GM21576 (cell line): ENCODE data around the gene SNX2.

Experiments used
- ATAC-seq: cut with Tn5 transposase; IDR thresholded peaks from one replicate; pipeline ENCODE4 v1.9.1; 2021; ENCODE audit warnings: mild to moderate bottlenecking, moderate library complexity; ENCODE audit not compliant: unreplicated experiment

Gene SNX2

DNA sequence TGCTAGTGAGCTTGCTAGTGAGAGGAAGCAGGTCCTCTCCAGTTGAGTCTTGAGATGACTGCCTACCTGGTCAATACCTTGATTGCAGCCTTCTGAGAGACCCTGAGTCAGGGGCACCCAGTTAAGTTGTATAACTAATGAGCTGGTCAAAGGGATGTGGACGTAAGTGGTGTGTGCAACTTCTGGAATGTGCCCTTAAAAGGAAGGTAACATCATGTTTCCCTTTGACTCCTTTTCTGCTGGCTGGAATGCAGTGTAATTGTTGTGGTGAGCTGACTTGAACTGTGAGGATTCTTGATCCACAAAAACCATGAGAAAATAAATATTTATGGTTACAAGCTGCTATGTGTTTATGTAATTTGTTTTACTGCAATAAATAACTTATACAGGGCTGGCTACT is 2.4 kb upstream of the SNX2 start:
- no peak for ATAC-seq

- no peak for ATAC-seq
Observed at GRCh38 chr5:122773619-122774018, 1.3 kb upstream of the SNX2 start.

GRCh38 chr5:122774519-122774860 is 390 bp upstream of the SNX2 start:
- ATAC-seq: peak; percentile 24

- ATAC-seq: peak; percentile 1
Observed at GRCh38 chr5:122775550-122776542, 966 bp downstream of the SNX2 start.

DNA sequence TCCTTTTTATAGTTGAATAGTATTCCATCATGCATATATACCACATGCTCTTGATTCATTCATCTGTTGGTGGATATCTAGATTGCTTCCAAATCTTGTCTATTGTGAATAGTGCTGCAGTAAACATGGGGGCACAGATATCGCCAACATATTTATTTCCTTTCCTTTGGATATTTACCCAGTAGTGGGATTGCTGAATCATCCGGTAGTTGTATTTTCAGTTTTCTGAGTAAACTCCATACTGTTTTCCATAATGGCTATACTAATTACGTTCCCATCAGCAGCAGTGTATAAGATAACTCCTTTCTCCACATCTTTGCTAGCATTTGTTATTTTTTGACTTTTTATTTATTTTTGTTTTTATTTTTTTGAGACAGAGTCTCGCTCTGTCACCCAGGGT is 3.3 kb downstream of the SNX2 start:
- no peak for ATAC-seq

DNA sequence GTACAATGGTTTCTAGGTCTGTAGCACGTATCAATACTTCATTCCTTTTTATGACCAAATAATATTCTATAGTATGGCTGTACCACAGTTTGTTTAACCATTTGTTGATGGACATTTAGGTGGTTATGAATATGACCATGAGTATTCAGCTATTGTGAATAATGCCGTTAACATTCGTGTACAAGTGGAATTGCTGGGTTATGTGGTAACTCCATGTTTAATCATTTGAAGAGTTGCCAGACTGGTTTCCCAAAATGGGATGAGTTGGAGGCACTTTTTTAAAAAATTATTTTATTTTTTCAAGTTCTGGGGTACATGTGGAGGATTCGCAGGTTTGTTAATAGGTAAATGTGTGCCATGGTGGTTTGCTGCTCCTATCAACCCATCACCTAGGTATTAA is 4.6 kb downstream of the SNX2 start:
- no peak for ATAC-seq

DNA sequence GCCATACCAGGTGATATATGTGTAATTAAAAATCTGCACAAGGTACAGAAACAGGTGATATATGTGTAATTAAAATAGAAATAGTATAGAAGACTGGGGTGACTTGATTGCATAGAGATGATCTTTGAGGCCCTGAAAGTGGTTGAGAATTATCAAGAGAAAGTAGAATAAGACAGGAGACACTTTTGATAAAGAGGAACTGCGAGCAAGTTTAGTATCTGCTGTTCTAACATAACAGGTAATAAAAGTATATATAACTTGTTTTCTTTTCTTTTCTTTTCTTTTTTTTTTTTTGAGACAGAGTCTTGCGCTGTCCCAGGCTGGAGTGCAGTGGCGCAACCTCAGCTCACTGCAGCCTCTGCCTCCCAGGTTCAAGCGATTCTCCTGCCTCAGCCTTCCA is 5.4 kb downstream of the SNX2 start:
- peak; percentile 38 for ATAC-seq

DNA sequence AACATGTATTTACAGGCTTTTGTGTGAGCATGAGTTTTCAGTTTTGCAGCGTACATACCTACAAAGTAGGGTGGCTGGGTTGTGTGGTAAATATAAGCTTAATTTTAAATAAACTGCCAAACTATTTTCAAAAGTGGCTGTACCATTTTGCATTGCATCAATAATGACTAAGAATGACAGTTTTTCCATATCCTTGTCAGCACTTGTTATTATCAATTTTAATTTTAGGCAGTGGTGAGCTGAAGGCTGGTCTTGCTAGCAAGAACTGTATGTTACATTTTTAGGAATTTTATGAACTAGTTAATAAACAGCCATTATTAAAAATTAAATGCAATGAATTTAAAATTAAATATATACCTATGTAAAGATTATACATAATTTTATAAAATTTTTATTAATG is 6.6 kb downstream of the SNX2 start:
- ATAC-seq: no peak

DNA sequence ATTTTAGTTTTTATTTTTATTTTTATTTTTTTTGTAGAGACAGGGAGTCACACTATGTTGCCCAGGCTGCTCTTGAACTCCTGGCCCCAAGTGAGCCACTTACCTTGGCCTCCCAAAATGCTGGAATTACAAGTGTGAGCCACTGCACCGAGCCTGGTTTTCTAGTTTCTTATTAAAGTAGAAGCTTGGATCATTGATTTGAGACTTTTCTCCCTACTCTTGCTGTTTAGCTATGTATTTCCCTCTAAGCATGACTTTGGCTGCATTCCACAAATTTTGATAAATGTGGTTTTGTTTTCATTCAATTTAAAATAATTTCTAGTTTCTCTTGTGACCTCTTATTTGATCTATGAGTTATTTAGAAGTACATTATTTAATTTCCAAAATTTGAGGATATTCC is 10.4 kb downstream of the SNX2 start:
- ATAC-seq: no peak

DNA sequence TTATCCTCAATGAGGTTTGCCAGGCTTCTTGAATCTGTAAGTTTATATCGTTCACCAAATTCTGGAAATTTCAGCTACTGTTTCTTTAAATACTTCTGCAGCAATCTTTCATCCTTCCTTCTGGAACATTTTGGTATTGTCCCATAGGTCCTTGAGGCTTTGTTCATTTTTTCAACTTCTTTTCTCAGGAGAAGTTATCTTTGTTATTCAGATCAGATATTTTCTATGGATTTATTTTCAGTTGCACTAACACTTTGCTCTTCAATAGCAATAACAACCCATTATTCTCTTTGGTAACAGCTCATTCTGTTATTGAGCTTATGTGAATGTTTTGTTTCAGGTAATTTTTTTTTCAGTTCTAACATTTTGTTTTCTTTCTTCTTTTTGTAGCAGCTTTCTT is 13.5 kb downstream of the SNX2 start:
- ATAC-seq: no peak

GRCh38 chr5:122788996-122789395 is 14.1 kb downstream of the SNX2 start:
- ATAC-seq: no peak

- no peak for ATAC-seq
Observed at GRCh38 chr5:122789461-122790171, 14.7 kb downstream of the SNX2 start.

GRCh38 chr5:122790354-122791103 is 15.6 kb downstream of the SNX2 start:
- ATAC-seq: no peak

DNA sequence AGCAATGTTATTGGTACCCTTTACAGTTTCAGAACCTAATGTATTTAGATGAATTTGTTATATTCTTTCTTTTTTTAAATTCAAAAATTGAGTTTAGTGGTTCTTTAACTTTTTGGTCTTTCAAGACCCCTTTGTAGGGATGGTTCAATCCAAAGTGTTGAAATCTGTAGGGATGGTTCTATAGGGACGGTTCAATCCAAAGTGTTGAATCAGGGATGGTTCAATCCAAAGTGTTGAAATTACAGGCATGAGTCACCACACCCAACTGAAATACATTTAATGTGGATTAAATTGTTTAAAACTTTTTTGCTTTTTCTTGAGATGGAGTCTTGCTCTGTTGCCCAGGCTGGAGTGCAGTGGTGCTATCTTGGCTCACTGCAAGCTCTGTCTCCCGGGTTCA is 30.6 kb downstream of the SNX2 start:
- ATAC-seq: no peak

GRCh38 chr5:122810405-122810804 is 35.5 kb downstream of the SNX2 start:
- no peak for ATAC-seq

GRCh38 chr5:122815218-122815767 is 40.4 kb downstream of the SNX2 start:
- no peak for ATAC-seq

DNA sequence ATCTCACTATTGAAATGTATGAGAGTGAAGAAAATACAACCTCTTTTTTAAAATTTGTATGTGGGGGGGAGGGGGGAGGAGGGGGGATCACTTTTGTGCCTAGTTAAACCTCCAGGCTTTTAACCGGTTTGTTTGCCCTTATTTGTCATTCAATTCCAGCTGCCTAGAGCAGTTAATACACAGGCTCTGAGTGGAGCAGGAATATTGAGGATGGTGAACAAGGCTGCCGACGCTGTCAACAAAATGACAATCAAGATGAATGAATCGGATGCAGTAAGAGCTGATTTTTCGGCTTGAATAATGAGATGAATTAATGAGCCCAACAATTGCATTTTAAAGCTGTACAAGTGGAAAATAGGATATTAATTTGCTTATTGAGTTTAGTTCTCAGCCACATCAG is 41.9 kb downstream of the SNX2 start:
- ATAC-seq: no peak

- ATAC-seq: no peak
Observed at GRCh38 chr5:122831984-122832383, 57.1 kb downstream of the SNX2 start.

GRCh38 chr5:122835681-122836080 is 60.8 kb downstream of the SNX2 start:
- ATAC-seq: no peak

- no peak for ATAC-seq
Observed at GRCh38 chr5:122836947-122837346, 62.1 kb downstream of the SNX2 start.

GRCh38 chr5:122839731-122840130 is 64.9 kb downstream of the SNX2 start:
- no peak for ATAC-seq
